Right atrium auricular region (tissue), 2 donors: ENCODE data around the gene USH2A. TPM values are rescaled to one million over a fixed set of nuclear protein-coding genes. Genes with fewer than 3 reads are reported as not detected.

Source experiments
- DNase-seq: peaks from one replicate; pipeline ENCODE4 v3.0.0-alpha.2; 2019; ENCODE audit warnings: low spot score
- H3K27ac ChIP-seq, 2 donors: fragments of 200-600 bp; sonication (generic); 1 replicate in 1 of 2; 2 replicates in 1 of 2; pipeline ENCODE4 v1.5.1; 2016 to 2019
- H3K27me3 ChIP-seq, 2 donors: fragments of 200-600 bp; sonication (generic); one replicate each; pipeline versions ENCODE4 v1.5.1 to v1.6.0; 2017 to 2019
- H3K36me3 ChIP-seq: fragments of 200-600 bp; sonication (generic); one replicate; pipeline ENCODE4 v1.5.1; 2016
- H3K4me1 ChIP-seq, 2 donors: fragments of 200-600 bp; sonication (generic); one replicate each; pipeline versions ENCODE4 v1.5.1 to v1.6.0; 2017 to 2019
- H3K4me3 ChIP-seq, 2 donors: fragments of 200-600 bp; sonication (generic); 1 replicate in 1 of 2; 2 replicates in 1 of 2; pipeline ENCODE4 v1.5.1; 2017 to 2019; ENCODE audit warnings: mild to moderate bottlenecking in 1 of 2, moderate library complexity in 1 of 2
- H3K9me3 ChIP-seq, 2 donors: fragments of 200-600 bp; sonication (generic); one replicate each; pipeline ENCODE4 v1.5.1; 2019
- CTCF ChIP-seq, 2 donors: fragments of 200-600 bp; sonication (generic); IDR thresholded peaks; one replicate each; pipeline ENCODE4 v1.5.1; 2019; ENCODE audit warnings: antibody characterized with exemption in 2 of 2
- total RNA-seq, 2 donors: library from RNA; depleted of rRNA; stranded (reverse); fragments of >200 nt; gene quantifications; one replicate each; pipeline ENCODE4 v1.1.0, GENCODE V29; 2016

The USH2A gene
- total RNA-seq, 2 donors from 2014 or later, result 2.4 to 5.6 TPM

DNA sequence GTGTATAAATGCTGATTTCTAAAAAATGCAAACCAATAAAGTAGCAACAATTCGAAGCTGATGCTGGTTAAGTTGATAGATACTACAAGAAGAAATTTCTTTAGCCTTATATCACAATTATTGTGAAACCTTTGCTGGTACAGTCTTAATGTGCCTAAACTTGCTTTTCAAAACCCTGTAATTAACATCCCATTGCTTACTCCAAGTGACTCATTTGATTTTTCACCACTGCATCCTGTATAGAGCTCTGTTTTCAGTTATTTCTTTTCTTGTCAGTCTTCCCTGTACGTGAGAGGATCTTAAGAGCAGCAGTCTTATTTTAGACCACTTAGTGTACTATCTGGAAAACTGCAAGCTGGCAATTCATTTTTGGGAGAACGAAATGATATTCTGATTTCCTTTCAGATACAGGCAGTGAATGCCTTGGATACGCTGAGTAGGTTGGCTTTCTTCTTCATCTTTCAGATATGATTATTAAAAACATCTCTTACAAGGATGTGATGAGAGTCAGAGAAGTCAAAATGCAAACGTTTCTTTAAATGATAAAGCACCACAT lies 645.8 kb downstream of the USH2A start:
- no peaks in the 10 kb centered on the region for H3K36me3 ChIP-seq
- no peaks in the 10 kb centered on the region for H3K9me3 ChIP-seq
- H3K4me1 ChIP-seq, result no peaks in the 10 kb centered on the region
- no peak for DNase-seq
- H3K27me3 ChIP-seq, result no peaks in the 10 kb centered on the region
- no peak for TF ChIP-seq CTCF (IDR thresholded peaks at IDR 0.05)
- no peak overlapping the region for H3K4me3 ChIP-seq
- H3K27ac ChIP-seq, result no peak overlapping the region

- no peaks in the 10 kb centered on the region for H3K36me3 ChIP-seq
Observed at GRCh38 chr1:215776336-215776735, 646.9 kb downstream of the USH2A start.

DNA sequence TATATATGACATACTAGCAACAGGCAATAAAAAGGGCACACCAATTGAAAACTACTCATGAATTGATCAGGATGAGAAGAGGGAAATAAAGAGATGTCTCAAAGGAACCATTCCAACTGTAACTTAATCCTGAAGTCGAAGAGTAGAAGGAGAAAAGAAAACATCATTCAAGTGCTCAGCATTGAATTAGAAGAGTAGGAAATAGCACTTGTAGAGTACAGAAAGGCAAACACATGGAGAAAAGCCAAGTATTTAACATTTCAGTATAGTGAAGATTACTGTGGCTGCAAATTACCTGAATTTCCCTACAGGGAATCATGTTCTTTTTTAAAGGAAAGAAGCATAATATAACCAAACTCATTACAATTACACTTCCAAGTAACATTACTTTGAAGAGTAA lies 651.1 kb downstream of the USH2A start:
- Histone ChIP-seq H3K4me1 (no peaks in the 10 kb centered on the region), H3K36me3 (no peaks in the 10 kb centered on the region), H3K27ac (no peak overlapping the region), H3K4me3 (no peak overlapping the region), H3K27me3 (no peaks in the 10 kb centered on the region), H3K9me3 (no peaks in the 10 kb centered on the region)
- no peak for TF ChIP-seq CTCF (IDR thresholded peaks at IDR 0.05)
- DNase-seq, result no peak

More at GRCh38 chr1:215776336-215776735, 646.9 kb downstream of the USH2A start:
- no peak for TF ChIP-seq CTCF (IDR thresholded peaks at IDR 0.05)
- DNase-seq, result no peak
- H3K4me3 ChIP-seq, result no peak overlapping the region
- H3K4me1 ChIP-seq, result no peaks in the 10 kb centered on the region
- H3K9me3 ChIP-seq, result no peaks in the 10 kb centered on the region
- no peaks in the 10 kb centered on the region for H3K27me3 ChIP-seq
- H3K27ac ChIP-seq, result no peak overlapping the region

DNA sequence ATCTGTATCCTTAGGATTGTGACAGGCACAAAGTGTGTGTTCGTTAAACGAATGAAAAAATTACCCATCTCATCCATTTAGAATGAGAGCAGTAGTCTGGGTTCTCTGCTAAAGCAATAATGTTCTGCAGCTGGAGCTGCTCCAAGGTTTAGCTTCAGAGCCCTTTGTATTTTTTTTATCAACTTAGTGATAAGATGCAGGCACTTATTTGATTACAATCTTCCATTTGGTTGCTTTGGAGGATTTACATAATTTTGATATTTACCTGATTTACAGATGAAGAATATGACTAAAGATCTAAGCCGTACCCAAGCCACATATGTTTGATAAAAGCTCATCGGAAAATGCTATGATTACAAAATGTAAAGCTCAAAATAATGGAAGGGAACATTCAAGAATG lies 654.9 kb downstream of the USH2A start:
- no peaks in the 10 kb centered on the region for H3K9me3 ChIP-seq
- no peak overlapping the region for H3K4me3 ChIP-seq
- H3K4me1 ChIP-seq, result no peaks in the 10 kb centered on the region
- no peak for DNase-seq
- no peak for TF ChIP-seq CTCF (IDR thresholded peaks at IDR 0.05)
- no peaks in the 10 kb centered on the region for H3K27me3 ChIP-seq
- H3K27ac ChIP-seq, result no peak overlapping the region
- H3K36me3 ChIP-seq, result no peaks in the 10 kb centered on the region

- Histone ChIP-seq H3K4me3 (no peak overlapping the region), H3K4me1 (no peaks in the 10 kb centered on the region), H3K36me3 (no peaks in the 10 kb centered on the region), H3K9me3 (no peaks in the 10 kb centered on the region), H3K27me3 (no peaks in the 10 kb centered on the region), H3K27ac (no peak overlapping the region)
- TF ChIP-seq CTCF (IDR thresholded peaks at IDR 0.05), result no peak
- DNase-seq, result no peak
Observed at GRCh38 chr1:215767761-215768160, 655.5 kb downstream of the USH2A start.

DNA sequence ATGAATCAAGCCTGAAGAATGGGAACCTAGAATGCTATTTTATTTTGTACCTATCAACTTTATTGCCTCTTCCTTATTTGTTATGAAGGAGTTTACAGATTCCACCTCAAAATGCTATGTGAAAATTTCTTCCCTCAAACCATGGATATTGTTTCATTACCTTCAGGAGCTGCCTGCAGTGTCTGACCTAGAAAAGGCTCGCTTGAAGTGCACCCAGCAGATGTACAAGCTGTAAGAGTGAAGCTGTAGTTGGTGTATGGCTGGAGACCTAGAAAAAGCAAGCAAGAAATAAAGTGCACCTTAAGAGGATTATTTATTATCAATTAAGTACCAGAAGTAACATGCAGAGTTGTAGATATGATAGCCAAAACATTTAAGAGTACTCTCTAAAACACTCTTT lies 656.7 kb downstream of the USH2A start:
- H3K27me3 ChIP-seq, result no peaks in the 10 kb centered on the region
- no peak overlapping the region for H3K27ac ChIP-seq
- DNase-seq, result no peak
- no peak for TF ChIP-seq CTCF (IDR thresholded peaks at IDR 0.05)
- H3K9me3 ChIP-seq, result no peaks in the 10 kb centered on the region
- no peak overlapping the region for H3K4me3 ChIP-seq
- H3K4me1 ChIP-seq, result no peaks in the 10 kb centered on the region
- H3K36me3 ChIP-seq, result no peaks in the 10 kb centered on the region
